ENCODE data around the gene GNB2. TPM values are rescaled to one million over a fixed set of nuclear protein-coding genes. Genes with fewer than 3 reads are reported as not detected.

The GNB2 gene
- total and polyA plus RNA-seq, 2 of the 13 experiments (the other 11 are each of a cell fraction or from before 2014, with no cell fraction given): 48.3 to 67.1 TPM

GRCh38 chr7:100641463-100641859 lies 32.1 kb upstream of the GNB2 start, which contains the start of gene TFR2 (continued):
- TF ChIP-seq HNRNPUL1 (IDR thresholded peaks at IDR 0.05; ENCODE audit: low read depth, low read length) (no peak), MTA1 (CRISPR knock-in tag; IDR thresholded peaks at IDR 0.05; ENCODE audit: borderline replicate concordance) (peak; percentile 88), PATZ1 (CRISPR knock-in tag; IDR thresholded peaks at IDR 0.05) (peak; percentile 99), ZNF788 (CRISPR knock-in tag; IDR thresholded peaks at IDR 0.05; ENCODE audit: borderline replicate concordance) (peak; percentile 42; the same call in 1 of the 2 replicates), ZBTB33 (CRISPR knock-in tag; IDR thresholded peaks at IDR 0.05) (0 out of 2 replicates have a peak, but pooled peaks have one; percentile 23), HNF1B (CRISPR knock-in tag; IDR thresholded peaks at IDR 0.05) (0 out of 2 replicates have a peak, but pooled peaks have one; percentile 46), ZNF770 (CRISPR knock-in tag; IDR thresholded peaks at IDR 0.05) (peak; percentile 42; the same call in 1 of the 2 replicates), ZBTB10 (CRISPR knock-in tag; IDR thresholded peaks at IDR 0.05; ENCODE audit: borderline replicate concordance) (peak; percentile 96), SIN3A (IDR thresholded peaks at IDR 0.05; ENCODE audit: borderline replicate concordance, low read depth, low read length) (0 out of 2 replicates have a peak, but pooled peaks have one; percentile 55), ZNF382 (CRISPR knock-in tag; IDR thresholded peaks at IDR 0.05; ENCODE audit: borderline replicate concordance) (no peak), ESRRA (CRISPR knock-in tag; IDR thresholded peaks at IDR 0.05; ENCODE audit: low read depth) (peak; percentile 97), ZGPAT (CRISPR knock-in tag; IDR thresholded peaks at IDR 0.05) (peak; percentile 39; the same call in 1 of the 2 replicates)
